Activated CD8-positive, alpha-beta T cell treated with anti-CD3 and anti-CD28 coated beads for 36 hours (primary cell): ENCODE data around the gene HSCB. TPM values are rescaled to one million over a fixed set of nuclear protein-coding genes. Genes with fewer than 3 reads are reported as not detected.

Experiments
- ATAC-seq: fragments of 200-7000 bp; cut with Tn5 transposase; one replicate; pipeline ENCODE4 v1.10.0; 2021; ENCODE audit warnings: mild to moderate bottlenecking, moderate library complexity
- CTCF ChIA-PET: fragments of 350-600 bp; sonication (Branson Sonifier 250); formaldehyde crosslinking; loops from one replicate; lab custom pipeline; 2021; ENCODE audit warnings: antibody characterized with exemption; lab: Charles Lee
- POLR2A ChIA-PET: fragments of 350-600 bp; sonication (Branson Sonifier 250); formaldehyde crosslinking; loops from one replicate; lab custom pipeline; 2021; ENCODE audit warnings: antibody characterized with exemption; lab: Charles Lee
- DNase-seq: peaks from one replicate; pipeline ENCODE4 v3.0.0-alpha.2; 2020
- H3K27ac Mint-ChIP-seq: one replicate; pipeline ENCODE4 v1.8.0; 2021; ENCODE audit warnings: mild to moderate bottlenecking, mixed read lengths
- H3K27me3 Mint-ChIP-seq: one replicate; pipeline ENCODE4 v1.8.0; 2021; ENCODE audit warnings: mixed read lengths
- H3K36me3 Mint-ChIP-seq: one replicate; pipeline ENCODE4 v1.8.0; 2021; ENCODE audit warnings: low read depth, mixed read lengths
- H3K4me1 Mint-ChIP-seq: one replicate; pipeline ENCODE4 v1.8.0; 2021; ENCODE audit warnings: low read depth, mixed read lengths
- H3K4me3 Mint-ChIP-seq: one replicate; pipeline ENCODE4 v1.8.0; 2021; ENCODE audit warnings: mild to moderate bottlenecking, moderate library complexity, mixed read lengths
- H3K9me3 Mint-ChIP-seq: one replicate; pipeline ENCODE4 v1.8.0; 2021; ENCODE audit warnings: mixed read lengths
- CTCF ChIP-seq: fragments of 200-600 bp; IDR thresholded peaks from one replicate; pipeline ENCODE4 v1.8.0; 2022; ENCODE audit warnings: antibody characterized with exemption, mild to moderate bottlenecking
- intact Hi-C: fragments of 100-400 bp; cut with micrococcal nuclease; formaldehyde crosslinking; loops from one replicate; pipeline ENCODE4 v1.10.0; 2022
- total RNA-seq, 2 experiments: library from RNA; stranded (reverse); gene quantifications; one replicate each; pipeline ENCODE4 v1.2.3, GENCODE V29; 2021

HSCB gene
- total RNA-seq, 2 experiments from 2014 or later = 16.5 to 17.5 TPM

- peaks cover 58% of the 10 kb centered on the region for H3K4me1 Mint-ChIP-seq
- intact Hi-C loops = no loop called here
- ChIA-PET POLR2A (interaction anchor here (0.8 to 3.5 kb wide), 3 partner anchors 7 to 36 kb away, joined by 3 to 14 read pairs (median 3); partner anchors contain the start of gene XBP1), CTCF (interaction anchor here (3.9 kb wide), 1 partner anchor 36 kb away, joined by 32 read pairs; no protein-coding TSS in a partner anchor)
- peaks cover 44% of the 10 kb centered on the region for H3K36me3 Mint-ChIP-seq
- ATAC-seq (peak; percentile 29), DNase-seq (no peak)
- no peak overlapping the region for H3K4me3 Mint-ChIP-seq
- H3K27ac Mint-ChIP-seq = peak overlapping the region; percentile 69
- H3K9me3 Mint-ChIP-seq = no peaks in the 10 kb centered on the region
- TF ChIP-seq CTCF = no peak
- H3K27me3 Mint-ChIP-seq = no peaks in the 10 kb centered on the region
Measured at GRCh38 chr22:28792491-28793383, 50.9 kb downstream of the HSCB start.

GRCh38 chr22:28793976-28794584, 52.2 kb downstream of the HSCB start:
- CTCF ChIA-PET = interaction anchor here (0.6 to 1.7 kb wide), 4 partner anchors 10 to 48 kb away, joined by 3 to 5 read pairs (median 4); partner anchors contain the start of gene CCDC117
- DNase-seq (no peak), ATAC-seq (no peak)
- no peak for TF ChIP-seq CTCF
- no peaks in the 10 kb centered on the region for H3K27me3 Mint-ChIP-seq
- peaks cover 68% of the 10 kb centered on the region for H3K4me1 Mint-ChIP-seq
- POLR2A ChIA-PET = interaction anchor here (1.2 to 1.9 kb wide), 2 partner anchors 25 to 35 kb away, joined by 3 to 8 read pairs; no protein-coding TSS in a partner anchor
- H3K9me3 Mint-ChIP-seq = no peaks in the 10 kb centered on the region
- intact Hi-C loops = no loop called here
- H3K27ac Mint-ChIP-seq = peak overlapping the region; percentile 21
- H3K36me3 Mint-ChIP-seq = peaks cover 54% of the 10 kb centered on the region
- no peak overlapping the region for H3K4me3 Mint-ChIP-seq

GRCh38 chr22:28795071-28795693, 53.3 kb downstream of the HSCB start:
- no peak for DNase-seq
- H3K4me1 Mint-ChIP-seq = peaks cover 66% of the 10 kb centered on the region
- no peak for ATAC-seq
- peaks cover 59% of the 10 kb centered on the region for H3K36me3 Mint-ChIP-seq
- no peak for TF ChIP-seq CTCF
- H3K4me3 Mint-ChIP-seq = no peak overlapping the region
- ChIA-PET POLR2A (interaction anchor here (0.6 to 1.9 kb wide), 5 partner anchors 14 to 34 kb away, joined by 3 to 8 read pairs (median 3); no protein-coding TSS in a partner anchor), CTCF (interaction anchor here (1.0 to 1.7 kb wide), 4 partner anchors 15 to 35 kb away, joined by 3 to 5 read pairs (median 4); partner anchors contain the start of gene CCDC117)
- intact Hi-C loops = no loop called here
- H3K27me3 Mint-ChIP-seq = no peaks in the 10 kb centered on the region
- no peaks in the 10 kb centered on the region for H3K9me3 Mint-ChIP-seq
- peak overlapping the region; percentile 52 for H3K27ac Mint-ChIP-seq

GRCh38 chr22:28795932-28796856, 54.4 kb downstream of the HSCB start:
- no peak for TF ChIP-seq CTCF
- POLR2A ChIA-PET = interaction anchor here (0.6 to 1.7 kb wide), 3 partner anchors 13 to 19 kb away, joined by 3 to 5 read pairs (median 3); no protein-coding TSS in a partner anchor
- Mint-ChIP-seq H3K9me3 (no peaks in the 10 kb centered on the region), H3K4me3 (peak overlapping the region; percentile 41), H3K27ac (peak overlapping the region; percentile 70), H3K36me3 (peaks cover 67% of the 10 kb centered on the region), H3K27me3 (no peaks in the 10 kb centered on the region), H3K4me1 (peaks cover 60% of the 10 kb centered on the region)
- ATAC-seq (no peak), DNase-seq (no peak)
- intact Hi-C loops = no loop called here
- CTCF ChIA-PET = interaction anchor here (0.8 to 2.0 kb wide), 5 partner anchors 10 to 33 kb away, joined by 3 to 10 read pairs (median 4); partner anchors contain the start of gene CCDC117
